Stromal cell of bone marrow (primary cell): ENCODE data around the gene PDGFRB.

Experiments
- DNase-seq: peaks from one replicate; pipeline ENCODE4 v3.0.0-alpha.2; 2012; ENCODE audit warnings: low read depth

PDGFRB gene

GRCh38 chr5:150082374-150082773 lies 73.3 kb downstream of the PDGFRB start:
- DNase-seq = no peak

- no peak for DNase-seq
These were observed 73.9 kb downstream of the PDGFRB start for GRCh38 chr5:150081541-150082283.

- no peak for DNase-seq
These were observed 74.8 kb downstream of the PDGFRB start for GRCh38 chr5:150080696-150081435.

- DNase-seq = no peak
These were observed 75.7 kb downstream of the PDGFRB start for GRCh38 chr5:150079909-150080461.

GRCh38 chr5:150078802-150079689 lies 76.6 kb downstream of the PDGFRB start:
- DNase-seq = no peak

- DNase-seq = no peak
These were observed 77.4 kb downstream of the PDGFRB start for GRCh38 chr5:150077996-150078801.

- DNase-seq = no peak
These were observed 78.6 kb downstream of the PDGFRB start for GRCh38 chr5:150077060-150077459.

DNA sequence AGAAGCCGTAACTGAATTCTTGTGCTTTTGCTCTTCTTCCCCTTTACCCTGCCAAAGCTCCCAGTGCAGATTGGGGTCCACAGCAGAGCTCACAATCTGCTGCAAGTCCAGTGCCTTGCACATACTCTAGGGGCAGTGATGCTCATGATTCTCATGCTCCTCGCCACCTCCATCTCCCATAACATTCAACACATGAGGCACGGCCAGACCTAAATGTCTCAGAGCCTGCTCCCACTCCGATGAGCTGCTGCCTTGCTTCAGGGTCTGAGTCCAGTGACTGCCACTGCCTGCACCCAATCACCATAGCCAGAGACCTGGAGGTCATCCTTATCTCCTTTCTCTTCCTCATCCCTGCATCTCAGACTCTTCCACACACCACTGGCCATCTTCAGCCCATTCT lies 79.8 kb downstream of the PDGFRB start:
- no peak for DNase-seq

GRCh38 chr5:150075233-150075632 lies 80.4 kb downstream of the PDGFRB start:
- no peak for DNase-seq

GRCh38 chr5:150073677-150074076 lies 82.0 kb downstream of the PDGFRB start:
- no peak for DNase-seq

DNA sequence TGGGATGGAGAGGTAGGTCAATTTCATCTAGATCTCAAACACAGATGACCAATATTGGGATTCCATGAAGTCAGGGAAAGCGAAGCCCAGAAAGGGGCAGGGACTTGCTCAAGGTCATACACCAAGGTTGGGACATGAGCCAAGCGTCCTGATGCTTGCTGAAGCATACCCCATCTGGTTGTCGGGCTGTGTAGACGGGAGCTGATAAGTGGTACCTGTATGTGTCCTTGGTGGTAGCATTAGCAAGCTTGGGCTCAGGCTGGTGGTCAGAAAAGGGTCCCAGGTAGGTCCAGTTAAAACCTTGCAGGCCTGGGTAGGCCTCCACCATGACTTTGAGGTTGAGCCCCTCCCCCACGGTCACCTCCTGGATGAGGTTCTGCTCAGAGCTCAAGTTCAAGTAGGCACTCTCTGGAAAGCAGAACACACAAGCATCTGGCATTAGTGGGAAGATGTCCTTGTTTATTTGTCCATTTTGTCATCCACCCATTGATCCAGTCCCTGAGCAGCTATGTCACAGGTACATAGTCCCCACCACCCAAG lies 82.5 kb downstream of the PDGFRB start:
- DNase-seq = no peak

DNA sequence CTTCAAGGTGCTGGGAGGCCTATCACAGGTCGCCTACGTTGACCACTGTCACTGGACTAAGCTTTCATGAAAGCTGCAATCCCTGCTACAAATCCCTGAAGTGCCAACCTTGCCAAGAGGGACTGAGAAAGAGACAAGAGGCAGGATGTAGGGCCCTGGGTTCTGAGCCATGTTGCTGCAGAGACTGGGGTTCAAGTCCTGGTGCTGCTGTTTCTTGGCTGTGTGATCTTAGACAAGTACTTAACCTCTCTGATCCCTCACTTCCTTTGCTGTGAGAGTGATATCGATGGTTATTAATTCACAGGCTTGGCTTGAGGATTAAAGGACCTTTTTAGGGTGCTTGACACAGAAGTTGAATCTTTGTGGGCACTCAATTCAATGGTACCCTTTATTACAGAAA lies 84.8 kb downstream of the PDGFRB start:
- DNase-seq = no peak

DNA sequence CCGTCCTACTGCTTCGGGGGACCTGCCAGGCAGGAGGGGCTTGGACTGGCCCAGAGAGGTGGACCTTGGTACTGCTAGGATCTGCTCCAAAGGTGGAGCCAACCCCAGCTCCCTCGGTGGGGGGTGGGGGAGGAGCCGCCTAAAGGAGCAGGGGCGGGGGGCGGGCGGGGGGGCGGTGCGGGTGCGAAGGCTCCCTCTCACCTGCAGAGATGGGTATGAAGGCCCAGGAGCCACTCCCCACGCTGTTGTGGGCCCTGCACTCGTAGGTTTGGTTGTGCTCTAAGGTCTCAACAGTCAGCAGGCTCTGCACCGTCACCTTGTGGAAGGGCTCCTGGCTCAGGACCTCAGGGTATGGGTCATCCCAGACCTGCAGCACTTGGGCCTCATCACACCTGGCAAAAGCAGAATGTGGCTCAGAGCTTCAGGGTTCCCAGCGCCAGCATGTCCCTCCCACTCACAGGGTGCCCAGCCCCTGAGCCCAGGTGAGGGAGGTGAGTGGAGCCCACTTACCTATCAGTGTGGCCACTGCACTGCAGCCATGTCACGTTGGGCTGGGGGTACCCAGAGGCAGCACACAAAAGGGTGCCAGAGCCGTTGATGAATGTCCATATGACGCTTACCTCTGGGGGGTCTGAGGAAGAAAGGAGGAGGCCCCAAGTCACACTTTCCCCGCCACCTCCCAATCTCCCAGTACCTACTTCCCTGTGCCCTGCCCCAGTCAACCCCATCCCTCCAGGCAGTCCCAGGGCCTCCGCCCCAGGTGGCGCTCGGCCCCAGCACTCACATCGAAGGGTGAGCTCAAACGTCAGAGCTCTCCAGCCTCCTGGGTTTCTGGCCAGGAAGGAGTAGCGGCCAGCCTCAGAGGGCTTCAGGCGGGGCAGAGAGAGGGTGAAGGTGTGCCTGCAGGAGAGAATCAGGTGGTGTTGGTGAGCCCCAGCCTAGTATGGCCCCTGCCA lies 85.7 kb downstream of the PDGFRB start:
- DNase-seq = no peak

- no peak for DNase-seq
These were observed 86.5 kb downstream of the PDGFRB start for GRCh38 chr5:150068961-150069645.

GRCh38 chr5:150068472-150068871 lies 87.2 kb downstream of the PDGFRB start:
- no peak for DNase-seq

GRCh38 chr5:150068071-150068470 lies 87.6 kb downstream of the PDGFRB start:
- DNase-seq = no peak

GRCh38 chr5:150067405-150067960 lies 88.2 kb downstream of the PDGFRB start:
- no peak for DNase-seq

DNA sequence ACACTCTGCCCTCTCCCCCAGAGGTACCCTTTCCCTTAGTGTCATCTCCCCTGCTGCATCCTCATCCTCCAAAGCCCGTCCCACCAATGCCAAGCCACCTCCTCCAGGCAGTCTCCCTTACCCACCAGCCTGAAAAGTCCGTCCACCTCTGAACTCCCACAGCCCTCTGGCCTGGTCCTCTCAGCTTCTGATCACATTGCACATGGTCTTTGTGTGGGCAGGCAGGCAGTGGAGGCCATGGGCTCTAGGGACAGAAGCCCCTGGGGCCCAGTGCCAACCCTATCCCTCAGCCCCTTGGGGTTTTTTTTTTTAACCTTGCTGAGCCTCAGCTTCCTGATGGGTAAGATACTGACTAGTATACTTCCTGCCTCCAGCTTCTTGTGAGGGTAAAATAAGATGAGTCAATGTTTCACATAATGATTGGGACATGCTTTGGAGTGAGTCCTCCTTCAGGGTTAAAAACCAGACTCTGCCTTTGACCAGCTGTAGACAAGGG lies 88.7 kb downstream of the PDGFRB start:
- peak; percentile 65 for DNase-seq

DNA sequence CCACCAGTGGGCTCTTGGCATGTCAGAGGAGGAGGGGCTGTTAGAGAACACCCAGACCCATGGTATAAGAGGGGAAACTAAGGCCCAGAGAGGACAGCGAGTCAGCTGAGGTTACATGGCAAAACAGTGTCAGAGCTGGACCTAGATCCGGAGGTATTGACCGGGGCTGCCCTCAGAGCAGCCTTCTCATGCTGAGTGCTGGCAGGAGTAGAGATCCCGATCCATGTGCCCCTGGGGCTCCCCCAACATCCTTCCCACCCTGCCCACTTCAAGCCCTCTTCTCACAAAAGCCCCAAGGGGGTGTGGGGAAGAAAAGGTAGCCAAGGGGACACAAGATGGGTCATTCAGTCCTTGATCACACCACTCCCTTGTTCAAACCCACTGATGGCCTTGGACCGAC lies 89.2 kb downstream of the PDGFRB start:
- DNase-seq = no peak
